HG02943 (cell line): ENCODE measurements around the gene GRPEL2.
A peak's percentile ranks its signal among the peaks of the same experiment; 100 is the strongest.

Experiments used
- ATAC-seq: cut with Tn5 transposase; IDR thresholded peaks from one replicate; pipeline ENCODE4 v1.9.1; 2021; ENCODE audit warnings: mild to moderate bottlenecking, low read depth, moderate library complexity; ENCODE audit not compliant: unreplicated experiment

The GRPEL2 gene

GRCh38 chr5:149374303-149374702 lies 29.0 kb downstream of the GRPEL2 start:
- no peak for ATAC-seq

- no peak for ATAC-seq
These were observed 29.5 kb downstream of the GRPEL2 start for GRCh38 chr5:149374801-149375200.

- no peak for ATAC-seq
These were observed 30.1 kb downstream of the GRPEL2 start for GRCh38 chr5:149375434-149375833.

- ATAC-seq = no peak
These were observed 30.8 kb downstream of the GRPEL2 start for GRCh38 chr5:149376104-149376503.

GRCh38 chr5:149376711-149377447 lies 31.6 kb downstream of the GRPEL2 start:
- ATAC-seq = no peak

GRCh38 chr5:149378241-149378820 lies 33.0 kb downstream of the GRPEL2 start:
- ATAC-seq = no peak

GRCh38 chr5:149379177-149379761 lies 34.0 kb downstream of the GRPEL2 start, which contains the start of gene IL17B:
Gene IL17B, minus strand, starts transcription at chr5:149379292. Its CDS starts 67 bp downstream, at chr5:149379225.
- ATAC-seq = no peak

GRCh38 chr5:149379818-149380374 lies 34.6 kb downstream of the GRPEL2 start:
- no peak for ATAC-seq

GRCh38 chr5:149380466-149381121 lies 35.3 kb downstream of the GRPEL2 start:
- ATAC-seq = no peak

- ATAC-seq = no peak
These were observed 36.1 kb downstream of the GRPEL2 start for GRCh38 chr5:149381261-149381985.

GRCh38 chr5:149381986-149382338 lies 36.7 kb downstream of the GRPEL2 start:
- ATAC-seq = peak; percentile 69

- no peak for ATAC-seq
These were observed 37.4 kb downstream of the GRPEL2 start for GRCh38 chr5:149382517-149383220.

GRCh38 chr5:149383399-149383798 lies 38.1 kb downstream of the GRPEL2 start:
- no peak for ATAC-seq

GRCh38 chr5:149386166-149386565 lies 40.9 kb downstream of the GRPEL2 start:
- no peak for ATAC-seq

GRCh38 chr5:149387081-149387631 lies 41.9 kb downstream of the GRPEL2 start:
- ATAC-seq = no peak

- ATAC-seq = no peak
These were observed 42.7 kb downstream of the GRPEL2 start for GRCh38 chr5:149387982-149388381.

- ATAC-seq = no peak
These were observed 43.3 kb downstream of the GRPEL2 start for GRCh38 chr5:149388498-149389190.

- ATAC-seq = no peak
These were observed 44.5 kb downstream of the GRPEL2 start for GRCh38 chr5:149389552-149390495.
